K562 (cell line): ENCODE measurements around the gene PDE8B. TPM values are rescaled to one million over a fixed set of nuclear protein-coding genes. Genes with fewer than 3 reads are reported as not detected.

Source experiments
- ATAC-seq: fragments of 200-7000 bp; cut with Tn5 transposase; 3 replicates; pipeline ENCODE4 v1.9.1; 2020; ENCODE audit warnings: moderate library complexity
- BruUV-seq: library from RNA; stranded (reverse); fragments of 400-500 nt; replicated peaks from 2 replicates; lab custom pipeline; 2021; lab: Mats Ljungman, UMichigan
- CTCF ChIA-PET: fragments of 300-600 bp; formaldehyde crosslinking; extraction: SDS; loops from one replicate; lab custom pipeline; 2021; ENCODE audit warnings: low intra/inter-chr PET ratio; lab: Yijun Ruan, JAX
- POLR2A ChIA-PET: fragments of 300-600, 350-650 bp; sonication (Branson Sonifier 250); formaldehyde crosslinking; extraction: SDS; loops from one replicate; lab custom pipeline; 2021; ENCODE audit warnings: antibody characterized with exemption, inconsistent platforms; lab: Yijun Ruan, JAX
- DNase-seq, 4 experiments: peaks; one replicate each; pipeline versions ENCODE4 v3.0.0 to v3.0.0-alpha.2; 2011 to 2018; ENCODE audit warnings: low spot score in 3 of 4, mixed read lengths in 3 of 4; ENCODE audit errors: extremely low read depth in 1 of 4
- FAIRE-seq: peaks from 2 replicates; lab custom pipeline; 2011; peaks lifted over from hg19 to GRCh38; lab: Jason Lieb, UNC
- H2AFZ ChIP-seq: 2 replicates; pipeline ENCODE4 v1.6.0; 2011; ENCODE audit warnings: low read depth, low read length, control low read depth, inconsistent platforms
- H3K27ac ChIP-seq: fragments of 200-600 bp; 3 replicates; pipeline ENCODE4 v1.8.0; 2011; ENCODE audit warnings: low read depth, mild to moderate bottlenecking, control low read depth, inconsistent platforms, low read length, moderate library complexity, mixed read lengths; ENCODE audit errors: extremely low read depth
- H3K27me3 ChIP-seq, 2 experiments: fragments of 300-600 bp in 1 of 2; 2 replicates in 1 of 2; 3 replicates in 1 of 2; pipeline versions ENCODE4 v1.6.0 to v1.8.0; 2011; ENCODE audit warnings: inconsistent platforms in 2 of 2, low read length in 2 of 2, mild to moderate bottlenecking in 1 of 2, mixed read lengths in 1 of 2, moderate library complexity in 1 of 2; ENCODE audit not compliant: control insufficient read depth in 2 of 2, insufficient read depth in 2 of 2
- H3K36me3 ChIP-seq: fragments of 300-600 bp; 3 replicates; pipeline ENCODE4 v1.8.0; 2011; ENCODE audit warnings: mild to moderate bottlenecking, low read length, inconsistent platforms; ENCODE audit not compliant: control insufficient read depth, insufficient read depth
- H3K4me1 ChIP-seq, 2 experiments: fragments of 200-600 bp in 1 of 2; replicated peaks in 1 of 2; 2 replicates in 1 of 2; 3 replicates in 1 of 2; pipeline versions ENCODE4 v1.5.1 to v1.8.0; 2011; ENCODE audit warnings: inconsistent platforms in 2 of 2, low read length in 2 of 2, mild to moderate bottlenecking in 1 of 2, mixed read lengths in 1 of 2, moderate library complexity in 1 of 2; ENCODE audit not compliant: control insufficient read depth in 2 of 2, insufficient read depth in 2 of 2
- H3K4me2 ChIP-seq: 2 replicates; pipeline ENCODE4 v1.6.1; 2011; ENCODE audit warnings: low read length, control low read depth, inconsistent platforms, mixed read lengths; ENCODE audit not compliant: insufficient read depth
- H3K4me3 ChIP-seq: fragments of 200-600 bp; sonication (generic), shearing (Covaris generic); 2 replicates; pipeline ENCODE4 v1.5.1; 2016; ENCODE audit warnings: control low read depth, inconsistent platforms
- H3K79me2 ChIP-seq: fragments of 200-600 bp; 3 replicates; pipeline ENCODE4 v1.8.0; 2011; ENCODE audit warnings: low read length, inconsistent platforms; ENCODE audit not compliant: control insufficient read depth, insufficient read depth
- H3K9ac ChIP-seq, 2 experiments: 2 replicates each; pipeline versions ENCODE4 v1.6.0 to v1.6.1; 2011; ENCODE audit warnings: low read depth in 2 of 2, low read length in 2 of 2, control low read depth in 1 of 2, inconsistent platforms in 1 of 2, mild to moderate bottlenecking in 1 of 2, mixed read lengths in 1 of 2; ENCODE audit not compliant: insufficient read depth in 1 of 2
- H3K9me1 ChIP-seq: one replicate; pipeline ENCODE4 v1.6.0; 2011; ENCODE audit warnings: inconsistent platforms, mild to moderate bottlenecking, low read length, moderate library complexity; ENCODE audit not compliant: control insufficient read depth, insufficient read depth
- H3K9me3 ChIP-seq: replicated peaks from 2 replicates; pipeline ENCODE4 v1.5.1; 2011; ENCODE audit warnings: low read depth, low read length, inconsistent platforms; ENCODE audit not compliant: control insufficient read depth, insufficient read depth
- H4K20me1 ChIP-seq: replicated peaks from 2 replicates; pipeline ENCODE4 v1.6.1; 2011; ENCODE audit warnings: low read length, inconsistent platforms, mixed read lengths; ENCODE audit not compliant: control insufficient read depth, insufficient read depth
- BDP1 ChIP-seq: IDR thresholded peaks from 3 replicates; pipeline ENCODE4 v1.6.1; 2011; ENCODE audit not compliant: insufficient read length, insufficient read depth
- NONO ChIP-seq, 2 experiments: fragments of 200-400 bp in 1 of 2; fragments of 450-650 bp in 1 of 2; formaldehyde crosslinking in 1 of 2; IDR thresholded peaks; 2 replicates each; pipeline ENCODE4 v1.6.1; 2017; ENCODE audit warnings: low read depth in 2 of 2, mild to moderate bottlenecking in 2 of 2, moderate library complexity in 2 of 2, low read length in 1 of 2
- NR4A1 ChIP-seq, 2 experiments: fragments of 250-450 bp in 1 of 2; fragments of 450-650 bp in 1 of 2; sonication (Bioruptor Pico) in 1 of 2; IDR thresholded peaks; 2 replicates each; pipeline versions ENCODE4 v1.4.0 to v1.6.1; 2016 to 2020; ENCODE audit warnings: mild to moderate bottlenecking in 2 of 2, missing compliant biosample characterization in 1 of 2, missing genetic modification characterization in 1 of 2, moderate library complexity in 1 of 2
- PHF21A ChIP-seq: fragments of 450-650 bp; IDR thresholded peaks from 2 replicates; pipeline ENCODE4 v1.6.1; 2017; ENCODE audit warnings: low read depth, borderline replicate concordance
- PTTG1 ChIP-seq: fragments of 450-650 bp; IDR thresholded peaks from 2 replicates; pipeline ENCODE4 v1.6.1; 2016; ENCODE audit warnings: low read depth, mild to moderate bottlenecking, missing genetic modification characterization, missing compliant biosample characterization
- YBX1 ChIP-seq: fragments of 450-650 bp; IDR thresholded peaks from 2 replicates; pipeline ENCODE4 v1.7.1; 2016; ENCODE audit warnings: mild to moderate bottlenecking
- ZNF3 ChIP-seq: fragments of 250-450 bp; sonication (Bioruptor Pico); IDR thresholded peaks from 2 replicates; pipeline ENCODE4 v1.5.0; 2021; ENCODE audit warnings: mild to moderate bottlenecking, moderate library complexity
- WGBS: fragments of 100-300 bp; shearing (Covaris generic); methylation state at CpG from one replicate; pipeline ENCODE4 v1.1.6; 2016; ENCODE audit warnings: low coverage, mixed read lengths; ENCODE audit not compliant: insufficient coverage; ENCODE audit errors: missing lambda C conversion rate; 5-methylcytosine and 5-hydroxymethylcytosine counted together
- in situ Hi-C: fragments of 300-500 bp; cut with MboI; formaldehyde crosslinking; loops from 4 replicates; pipeline ENCODE4 v1.15.0; 2018; ENCODE audit warnings: inconsistent platforms, mixed read lengths
- intact Hi-C: fragments of 100-400 bp; cut with micrococcal nuclease; formaldehyde crosslinking; loops from 2 replicates; pipeline ENCODE4 v1.14.2; 2022
- polyA plus RNA-seq, 8 experiments: library from polyadenylated mRNA; depleted of rRNA in 4 of 8; stranded (reverse) in 5 of 8; unstranded in 3 of 8; fragments of >200 nt; fragmentation: Nextera tagmentation in 2 of 8; fragmentation: Illumina TruSeq in 1 of 8; extraction: Ambion mirVana in 2 of 8; extraction: Trizol in 1 of 8; gene quantifications; 2 replicates each; pipeline versions ENCODE4 v1.2.1 to v1.2.3, GENCODE V29; 2011 to 2014; ENCODE audit warnings: inconsistent platforms in 1 of 8, missing spikeins in 1 of 8
- total RNA-seq, 7 experiments: library from RNA; depleted of rRNA in 6 of 7; stranded (reverse); fragments of >200 nt in 6 of 7; fragmentation: Illumina TruSeq in 2 of 7; extraction: Trizol in 2 of 7; gene quantifications; 2 replicates each; pipeline versions ENCODE4 v1.2.1 to v1.2.3, GENCODE V29; 2011 to 2021; ENCODE audit warnings: low replicate concordance in 1 of 7
- TF ChIP-seq, protein P1 (sequence below), 2 experiments: IDR thresholded peaks; 2 replicates each; pipeline ENCODE4 v1.6.1; 2012; ENCODE audit warnings: improper control_type of control experiment in 2 of 2, low read depth in 2 of 2, low read length in 2 of 2, borderline replicate concordance in 1 of 2

PDE8B gene
- total and polyA plus RNA-seq, 9 of the 15 experiments (the other 6 are each of a cell fraction or from before 2014, with no cell fraction given) = 0.15 to 0.28 TPM; not detected in 7

DNA sequence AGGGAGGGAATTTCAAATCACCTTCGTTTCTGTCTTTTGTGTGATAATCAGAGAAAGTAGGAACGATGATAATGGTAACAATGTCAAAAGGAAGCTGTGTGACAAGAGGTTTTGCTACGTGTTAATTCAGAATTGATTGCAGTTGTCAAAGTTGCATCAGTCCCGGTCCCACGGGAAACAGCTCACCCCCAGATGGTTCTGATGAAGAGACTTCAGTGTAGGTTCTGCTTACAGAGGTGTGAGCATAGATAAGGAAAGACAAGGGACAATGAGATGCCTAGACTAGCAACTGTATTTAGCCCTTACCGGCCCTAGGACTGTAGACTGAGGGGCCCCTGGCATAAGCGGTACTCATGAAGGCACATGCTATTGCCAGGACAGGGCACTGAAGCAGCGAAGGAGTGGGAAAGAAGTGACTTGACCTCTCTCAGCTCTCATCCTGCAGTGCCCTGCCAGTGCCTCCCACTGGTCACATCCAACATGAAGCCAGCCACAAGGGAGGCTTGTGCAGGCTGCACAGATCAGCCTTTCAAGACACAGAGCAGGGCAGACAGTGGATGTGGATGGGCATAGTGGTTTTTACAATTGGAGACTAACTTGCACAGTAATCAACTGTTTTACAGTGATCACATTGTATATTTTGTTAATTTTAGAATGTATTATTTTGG lies 21.1 kb downstream of the PDE8B start:
- in situ Hi-C loops = no loop called here
- no peaks in the 10 kb centered on the region for H3K4me1 ChIP-seq
- H3K36me3 ChIP-seq = no peaks in the 10 kb centered on the region
- peaks cover 0 to 14% of the 10 kb centered on the region in 2 experiments; a peak in 3 of 5 replicates for H3K27me3 ChIP-seq
- no peak overlapping the region for H3K4me3 ChIP-seq
- intact Hi-C loops = no loop called here
- BruUV-seq = no TSS peak
- ChIA-PET POLR2A (no interaction called here), CTCF (no interaction called here)
- 0 out of 2 replicates have a peak, but pooled peaks cover 4% of the 10 kb centered on the region for H4K20me1 ChIP-seq
- H3K9ac ChIP-seq = no peak overlapping the region
- no peak for FAIRE-seq
- H2AFZ ChIP-seq = no peak overlapping the region
- WGBS = under 1% methylated on average over 8 of the region's 8 CpGs
- H3K9me3 ChIP-seq = no peaks in the 10 kb centered on the region
- H3K9me1 ChIP-seq = no peaks in the 10 kb centered on the region
- DNase-seq = no peak
- no peak overlapping the region for H3K4me2 ChIP-seq
- TF ChIP-seq PHF21A (no peak), BDP1 (no peak), ZNF3 (no peak), NONO (IDR thresholded peaks at IDR 0.05; ENCODE audit: low read depth in 2 of 2, low read length in 1 of 2) (no peak), PTTG1 (tag) (no peak), YBX1 (no peak), NR4A1 (CRISPR knock-in tag; IDR thresholded peaks at IDR 0.05) (no peak), NR4A1 (tag; IDR thresholded peaks at IDR 0.05) (no peak)
- TF ChIP-seq, protein P1, sequence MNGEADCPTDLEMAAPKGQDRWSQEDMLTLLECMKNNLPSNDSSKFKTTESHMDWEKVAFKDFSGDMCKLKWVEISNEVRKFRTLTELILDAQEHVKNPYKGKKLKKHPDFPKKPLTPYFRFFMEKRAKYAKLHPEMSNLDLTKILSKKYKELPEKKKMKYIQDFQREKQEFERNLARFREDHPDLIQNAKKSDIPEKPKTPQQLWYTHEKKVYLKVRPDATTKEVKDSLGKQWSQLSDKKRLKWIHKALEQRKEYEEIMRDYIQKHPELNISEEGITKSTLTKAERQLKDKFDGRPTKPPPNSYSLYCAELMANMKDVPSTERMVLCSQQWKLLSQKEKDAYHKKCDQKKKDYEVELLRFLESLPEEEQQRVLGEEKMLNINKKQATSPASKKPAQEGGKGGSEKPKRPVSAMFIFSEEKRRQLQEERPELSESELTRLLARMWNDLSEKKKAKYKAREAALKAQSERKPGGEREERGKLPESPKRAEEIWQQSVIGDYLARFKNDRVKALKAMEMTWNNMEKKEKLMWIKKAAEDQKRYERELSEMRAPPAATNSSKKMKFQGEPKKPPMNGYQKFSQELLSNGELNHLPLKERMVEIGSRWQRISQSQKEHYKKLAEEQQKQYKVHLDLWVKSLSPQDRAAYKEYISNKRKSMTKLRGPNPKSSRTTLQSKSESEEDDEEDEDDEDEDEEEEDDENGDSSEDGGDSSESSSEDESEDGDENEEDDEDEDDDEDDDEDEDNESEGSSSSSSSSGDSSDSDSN (IDR thresholded peaks at IDR 0.05; ENCODE audit: borderline replicate concordance in 1 of 2, low read depth in 2 of 2, low read length in 2 of 2) = no peak
- no peaks in the 10 kb centered on the region for H3K79me2 ChIP-seq
- no peak for ATAC-seq
- no peak overlapping the region for H3K27ac ChIP-seq
